ENCODE results near the gene MFAP2.
A peak's percentile ranks its signal among the peaks of the same experiment; 100 is the strongest.

Gene MFAP2

GRCh38 chr1:16982902-16983301 is 2.5 kb upstream of the MFAP2 start:
- TF ChIP-seq TCF4 (CRISPR knock-in tag; IDR thresholded peaks at IDR 0.05; ENCODE audit: borderline replicate concordance) (no peak), ESRRG (CRISPR knock-in tag; IDR thresholded peaks at IDR 0.05) (no peak), ZFP3 (CRISPR knock-in tag; IDR thresholded peaks at IDR 0.05) (no peak), CSDC2 (CRISPR knock-in tag; IDR thresholded peaks at IDR 0.05) (no peak), CREB5 (CRISPR knock-in tag; IDR thresholded peaks at IDR 0.05; ENCODE audit: low read depth) (no peak), PATZ1 (CRISPR knock-in tag; IDR thresholded peaks at IDR 0.05; ENCODE audit: borderline replicate concordance) (no peak), ZNF70 (CRISPR knock-in tag; IDR thresholded peaks at IDR 0.05) (no peak), ZFP30 (CRISPR knock-in tag; IDR thresholded peaks at IDR 0.05) (no peak)
- ATAC-seq, result no peak

GRCh38 chr1:16981269-16981849 is 939 bp upstream of the MFAP2 start:
- TF ChIP-seq TOX (CRISPR knock-in tag; IDR thresholded peaks at IDR 0.05; ENCODE audit: borderline replicate concordance) (no peak), SNAI2 (CRISPR knock-in tag; IDR thresholded peaks at IDR 0.05) (no peak), CSRNP3 (CRISPR knock-in tag; IDR thresholded peaks at IDR 0.05) (no peak), ZC3H10 (CRISPR knock-in tag; IDR thresholded peaks at IDR 0.05) (no peak), GLIS3 (CRISPR knock-in tag; IDR thresholded peaks at IDR 0.05) (no peak), TSHZ2 (CRISPR knock-in tag; IDR thresholded peaks at IDR 0.05) (no peak), CSDC2 (CRISPR knock-in tag; IDR thresholded peaks at IDR 0.05) (no peak), BACH2 (CRISPR knock-in tag; IDR thresholded peaks at IDR 0.05; ENCODE audit: borderline replicate concordance) (no peak), POU6F1 (CRISPR knock-in tag; IDR thresholded peaks at IDR 0.05; ENCODE audit: borderline replicate concordance, low read depth) (no peak), ZNF8 (CRISPR knock-in tag; IDR thresholded peaks at IDR 0.05) (no peak), OSR1 (CRISPR knock-in tag; IDR thresholded peaks at IDR 0.05) (no peak), PATZ1 (CRISPR knock-in tag; IDR thresholded peaks at IDR 0.05; ENCODE audit: borderline replicate concordance) (no peak), ISL1 (CRISPR knock-in tag; IDR thresholded peaks at IDR 0.05) (no peak), ESRRG (CRISPR knock-in tag; IDR thresholded peaks at IDR 0.05) (no peak), RARB (CRISPR knock-in tag; IDR thresholded peaks at IDR 0.05) (no peak), ZNF70 (CRISPR knock-in tag; IDR thresholded peaks at IDR 0.05) (no peak), TCF4 (CRISPR knock-in tag; IDR thresholded peaks at IDR 0.05; ENCODE audit: borderline replicate concordance) (no peak)
- peak; percentile 14; the same call in 2 of the 3 replicates for ATAC-seq
